Fibroblast of skin of left biceps (primary cell): Measurements from ENCODE around the gene GIMAP4.
"Not testable (repeated sequence)": the region's sequence is repeated elsewhere in the genome, so short reads cannot be mapped to it uniquely, and the experiment has no call there.

Experiments
- DNase-seq, 2 experiments: peaks; one replicate each; pipeline ENCODE4 v3.0.0-alpha.2; 2013; ENCODE audit warnings: low read depth in 2 of 2

Gene GIMAP4

DNA sequence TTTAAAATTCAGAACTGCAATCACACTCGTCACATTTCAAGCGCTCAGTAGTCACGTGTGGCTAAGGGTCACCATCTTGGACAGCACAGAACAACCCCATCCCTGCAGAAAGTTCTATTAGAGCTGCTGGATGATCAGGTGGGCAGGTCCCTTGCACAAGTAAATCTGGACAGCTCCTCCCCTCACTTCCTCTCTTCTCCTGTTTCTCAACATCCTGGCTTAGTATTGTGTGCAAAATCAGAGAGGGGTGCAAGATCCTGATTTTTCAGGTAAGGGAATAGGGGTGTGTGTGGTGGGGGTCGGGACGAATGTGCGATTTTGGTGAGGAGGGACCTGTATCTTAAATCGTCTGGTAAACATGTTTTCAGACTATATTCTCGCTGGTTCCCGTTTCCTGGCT, at the start of gene GIMAP4:
Gene GIMAP4 (plus strand): TSS at position 222 of the 400 bp plus-strand sequence. CDS start 2,512 bp downstream, outside the sequence.
- DNase-seq: no peak

DNA sequence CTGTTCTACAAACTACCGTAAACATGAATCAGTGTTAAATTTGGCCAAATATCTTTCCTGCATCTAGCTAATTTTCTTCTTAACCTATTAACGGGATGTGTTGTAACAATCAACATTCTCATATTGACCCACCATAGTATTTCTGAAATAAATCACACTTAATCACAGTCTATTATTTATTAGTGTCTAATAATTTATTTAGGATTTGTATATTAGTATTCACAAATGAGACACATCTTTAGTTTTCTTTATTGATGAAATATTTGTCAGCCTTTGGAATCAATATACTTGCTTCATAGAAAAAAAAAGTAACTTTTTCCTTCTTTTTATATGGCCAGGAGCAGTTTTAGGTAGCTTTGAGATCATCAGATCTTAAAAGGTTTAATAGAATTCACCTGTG, 47.9 kb upstream of the GIMAP4 start:
- no peak for DNase-seq

DNA sequence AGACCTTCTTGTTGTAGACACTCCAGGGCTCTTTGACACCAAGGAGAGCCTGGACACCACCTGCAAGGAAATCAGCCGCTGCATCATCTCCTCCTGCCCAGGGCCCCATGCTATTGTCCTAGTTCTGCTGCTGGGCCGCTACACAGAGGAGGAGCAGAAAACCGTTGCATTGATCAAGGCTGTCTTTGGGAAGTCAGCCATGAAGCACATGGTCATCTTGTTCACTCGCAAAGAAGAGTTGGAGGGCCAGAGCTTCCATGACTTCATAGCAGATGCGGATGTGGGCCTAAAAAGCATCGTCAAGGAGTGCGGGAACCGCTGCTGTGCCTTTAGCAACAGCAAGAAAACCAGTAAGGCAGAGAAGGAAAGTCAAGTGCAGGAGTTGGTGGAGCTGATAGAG, 47.0 kb upstream of the GIMAP4 start:
- no peak for DNase-seq

DNA sequence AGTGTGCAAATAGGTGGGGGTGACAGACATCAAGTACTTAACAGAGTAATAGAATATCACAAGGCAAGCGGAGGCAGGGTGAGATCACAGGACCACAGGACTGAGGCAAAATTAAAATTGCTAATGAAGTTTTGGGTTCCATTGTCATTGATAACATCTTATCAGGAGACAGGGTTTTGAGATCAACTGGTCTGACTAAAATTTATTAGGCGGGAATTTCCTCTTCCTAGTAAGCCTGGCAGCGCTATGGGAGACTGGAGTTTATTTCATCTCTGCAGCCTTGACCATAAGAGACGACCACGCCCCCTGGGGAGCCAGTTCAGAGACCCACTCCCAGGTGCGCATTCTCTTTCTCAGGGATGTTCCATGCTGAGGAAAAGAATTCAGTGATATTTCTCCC, 44.3 kb upstream of the GIMAP4 start:
- DNase-seq: not testable (repeated sequence)

DNA sequence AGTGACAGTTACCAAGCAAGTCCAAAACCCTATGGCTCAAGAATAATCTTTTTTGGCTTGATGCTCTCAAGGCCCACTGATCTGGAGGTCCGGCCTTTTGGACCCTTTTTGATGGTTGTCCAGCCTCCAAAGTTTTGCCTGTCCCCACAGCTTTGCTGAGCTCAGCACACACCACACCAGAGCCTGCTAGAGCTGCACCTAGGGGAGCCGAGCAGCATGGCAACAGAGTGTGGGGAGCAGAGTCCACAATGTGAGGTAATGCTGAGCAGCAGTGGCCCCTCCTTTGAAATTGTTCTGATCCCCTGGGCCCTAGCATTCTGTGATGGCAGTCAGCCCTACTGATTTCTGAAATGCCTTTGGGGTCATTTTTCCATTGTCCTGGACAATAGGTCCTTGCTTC, 43.2 kb upstream of the GIMAP4 start:
- DNase-seq: no peak

DNA sequence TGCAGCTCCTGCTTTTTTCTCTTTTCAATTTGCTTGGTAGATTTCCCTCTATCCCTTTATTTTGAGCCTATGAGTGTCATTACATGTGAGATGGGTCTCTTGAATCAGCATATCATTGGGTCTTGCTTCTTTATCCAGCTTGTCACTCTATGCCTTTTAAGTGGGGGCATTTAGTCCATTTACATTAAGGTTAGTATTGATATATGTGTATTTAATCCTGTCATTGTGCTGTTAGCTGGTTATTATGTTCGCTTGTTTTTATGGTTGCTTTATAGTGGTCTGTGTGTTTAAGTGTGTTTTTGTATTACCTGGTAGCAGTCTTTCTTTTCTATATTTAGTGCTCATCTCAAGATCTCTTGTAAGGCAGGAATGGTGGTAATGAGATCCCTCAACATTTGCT, 35.5 kb upstream of the GIMAP4 start:
- no peak for DNase-seq

DNA sequence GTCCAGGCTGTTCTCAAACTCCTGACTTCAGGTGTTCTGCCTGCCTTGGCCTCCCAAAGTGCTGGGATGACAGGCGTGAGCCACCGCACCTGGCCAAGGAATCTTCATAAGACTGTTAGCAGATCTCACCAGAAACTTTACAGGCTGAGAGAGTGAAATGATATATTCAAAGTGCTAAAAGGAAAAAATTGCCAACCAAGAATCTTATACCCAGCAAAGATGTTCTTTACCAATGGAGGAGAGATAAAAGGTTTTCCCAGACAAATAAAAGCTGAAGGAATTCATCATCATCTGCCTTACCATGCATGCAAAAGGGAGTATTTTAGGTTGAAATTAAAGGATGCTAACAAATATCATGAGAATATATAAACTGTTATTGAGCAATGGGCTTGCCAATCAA, 28.9 kb upstream of the GIMAP4 start:
- no peak for DNase-seq

DNA sequence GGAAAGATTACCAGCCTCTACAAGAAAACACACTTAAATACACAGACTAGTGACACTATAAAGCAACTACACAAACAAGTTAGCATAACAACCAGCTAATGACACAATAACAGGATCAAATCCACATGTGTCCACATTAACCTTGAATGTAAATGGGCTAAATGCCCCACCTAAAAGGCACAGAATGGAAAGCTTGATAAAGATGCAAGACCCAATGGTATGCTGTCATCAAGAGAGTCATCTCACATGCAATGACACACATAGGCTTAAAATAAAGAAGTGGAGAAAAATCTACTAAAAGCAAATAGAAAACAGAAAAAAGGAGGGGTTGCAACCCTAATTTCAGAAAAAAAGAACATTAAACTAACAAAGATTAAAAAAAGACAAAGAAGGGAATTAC, 14.0 kb upstream of the GIMAP4 start:
- DNase-seq: no peak

DNA sequence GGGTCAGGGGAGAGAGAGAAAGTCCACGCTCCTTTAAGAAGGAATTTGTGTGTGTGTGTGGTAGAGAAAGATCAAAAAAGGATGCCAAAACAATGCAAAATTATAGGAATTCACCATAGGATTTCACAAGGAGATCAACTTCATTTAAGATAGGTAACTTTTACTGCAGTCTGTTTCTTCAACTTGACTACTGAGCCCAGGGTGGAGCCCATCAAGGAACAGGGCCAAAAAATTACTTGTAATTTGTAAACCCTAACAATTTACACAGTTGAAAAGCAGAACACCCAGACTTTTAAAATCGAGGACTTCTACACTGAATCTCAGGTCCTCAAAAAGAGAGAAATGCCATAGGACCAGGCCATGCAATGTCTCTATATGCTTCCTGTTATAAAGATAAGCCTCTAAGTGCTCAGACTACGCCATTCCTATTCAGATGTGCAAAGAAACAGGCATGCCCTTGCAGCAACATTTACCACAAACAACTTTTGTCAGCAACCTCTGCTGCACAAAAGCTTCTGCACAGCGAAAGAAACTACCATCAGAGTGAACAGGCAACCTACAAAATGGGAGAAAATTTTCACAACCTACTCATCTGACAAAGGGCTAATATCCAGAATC, 10.6 kb upstream of the GIMAP4 start:
- no peak for DNase-seq

DNA sequence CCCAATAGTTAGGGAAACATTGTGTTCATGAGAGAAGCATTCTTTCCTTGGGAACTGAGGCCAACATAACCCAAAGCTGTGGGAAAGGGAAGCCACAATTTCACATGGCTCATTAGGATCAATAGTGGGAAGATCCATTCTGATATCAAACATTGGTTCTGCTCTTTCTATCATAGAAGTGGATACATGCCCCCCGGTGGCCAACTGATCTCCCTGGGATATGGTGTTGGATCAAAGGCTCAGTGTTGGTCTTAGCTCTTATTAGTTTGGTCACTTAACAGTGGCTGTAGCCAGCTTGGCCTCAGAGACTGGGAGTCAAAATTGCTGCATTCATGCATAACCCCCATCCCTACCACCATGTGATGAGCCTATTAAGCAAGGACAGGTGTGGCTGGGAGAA, 6.7 kb upstream of the GIMAP4 start:
- DNase-seq: no peak

DNA sequence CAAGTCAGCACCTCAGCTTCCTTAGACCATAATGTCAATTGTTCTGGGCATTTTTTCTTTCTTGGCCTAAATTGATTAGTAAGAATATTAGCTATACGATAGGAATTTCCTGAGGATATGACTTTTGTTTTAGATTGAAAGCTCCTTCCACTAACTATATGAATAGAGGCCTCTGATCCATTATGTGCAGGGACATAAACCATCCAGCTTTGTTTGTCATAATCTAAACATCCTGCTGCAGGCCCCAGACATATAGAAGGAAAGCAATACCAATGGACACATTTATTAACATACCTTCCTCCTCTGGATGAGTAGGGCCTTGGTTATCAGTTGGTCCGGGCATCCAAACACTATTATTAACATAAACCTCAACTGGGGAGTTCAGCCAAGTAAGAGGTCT, 4.3 kb upstream of the GIMAP4 start:
- no peak for DNase-seq

DNA sequence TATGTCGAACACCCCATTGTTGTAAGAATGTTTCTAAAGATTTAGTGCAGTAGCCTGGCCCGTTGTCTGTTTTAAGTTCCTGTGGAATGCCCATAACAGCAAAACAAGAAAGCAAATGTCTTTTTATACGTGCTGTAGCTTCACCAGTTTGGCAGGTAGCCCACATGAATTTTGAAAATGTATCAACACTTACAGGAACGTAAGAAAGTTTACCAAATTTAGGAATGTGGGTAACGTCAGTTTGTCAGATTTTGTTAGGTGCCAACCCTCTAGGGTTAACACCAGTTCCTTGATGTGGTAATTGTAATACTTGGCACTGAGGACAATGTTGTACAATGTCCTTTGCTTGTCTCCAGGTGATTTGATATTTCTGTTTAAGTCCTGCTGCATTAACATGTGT, 3.2 kb upstream of the GIMAP4 start:
- DNase-seq: no peak

DNA sequence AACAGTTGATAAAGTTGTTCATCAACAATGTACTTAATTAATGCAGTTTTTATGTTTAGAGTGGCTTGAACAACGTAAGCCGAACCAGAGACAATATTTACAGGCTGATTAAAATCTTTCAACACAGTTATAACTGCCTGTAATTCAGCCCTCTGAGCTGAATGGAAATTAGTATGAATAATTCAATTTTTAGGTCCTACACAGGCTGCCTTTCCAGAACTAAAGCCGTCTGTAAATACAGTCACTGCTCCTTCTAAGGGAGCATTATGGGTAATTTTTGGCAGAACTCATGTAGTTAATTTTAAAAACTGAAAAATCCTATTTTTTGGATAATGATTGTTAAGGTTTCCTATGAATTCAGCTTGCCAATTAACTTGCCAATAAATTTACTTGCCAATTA, 2.6 kb upstream of the GIMAP4 start:
- DNase-seq: no peak

DNA sequence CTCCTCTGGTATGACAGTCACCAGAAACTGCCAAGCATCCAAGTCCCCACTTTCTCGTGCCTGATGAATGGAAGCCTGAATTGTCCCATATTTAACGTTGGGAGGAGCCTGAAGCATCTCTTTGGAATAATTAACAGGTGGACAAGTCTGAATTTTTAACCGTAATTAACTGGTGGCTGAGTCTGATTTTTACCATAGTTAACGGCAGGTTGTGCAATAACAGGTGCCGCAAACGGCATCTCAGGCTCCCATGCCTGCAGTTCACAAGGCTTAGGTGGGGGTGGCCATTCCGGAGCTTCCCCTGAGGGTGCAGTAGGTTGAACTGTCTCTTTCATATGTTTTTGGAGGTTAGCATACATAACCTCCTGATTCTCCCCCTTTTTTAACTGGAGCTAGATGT, 2.0 kb upstream of the GIMAP4 start:
- DNase-seq: no peak

DNA sequence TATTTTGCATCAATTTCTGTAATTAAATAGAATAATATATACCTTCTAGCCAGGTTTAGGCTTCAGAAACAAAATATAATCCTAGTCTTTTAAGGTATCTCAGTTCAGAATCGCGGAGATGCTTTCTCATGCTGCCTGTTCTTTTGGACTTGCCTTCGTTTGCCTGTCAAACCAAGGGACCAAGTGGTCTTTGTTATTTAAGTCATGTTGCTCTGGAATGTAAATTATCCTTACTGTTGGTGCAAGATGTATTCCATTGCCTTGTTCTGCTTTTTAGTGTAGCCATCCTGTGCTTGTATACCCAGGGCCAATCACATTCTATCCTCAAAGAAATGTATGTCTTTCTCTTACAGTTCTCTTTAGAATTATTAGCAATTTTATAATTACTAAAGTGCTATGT, 1.1 kb upstream of the GIMAP4 start:
- DNase-seq: no peak

DNA sequence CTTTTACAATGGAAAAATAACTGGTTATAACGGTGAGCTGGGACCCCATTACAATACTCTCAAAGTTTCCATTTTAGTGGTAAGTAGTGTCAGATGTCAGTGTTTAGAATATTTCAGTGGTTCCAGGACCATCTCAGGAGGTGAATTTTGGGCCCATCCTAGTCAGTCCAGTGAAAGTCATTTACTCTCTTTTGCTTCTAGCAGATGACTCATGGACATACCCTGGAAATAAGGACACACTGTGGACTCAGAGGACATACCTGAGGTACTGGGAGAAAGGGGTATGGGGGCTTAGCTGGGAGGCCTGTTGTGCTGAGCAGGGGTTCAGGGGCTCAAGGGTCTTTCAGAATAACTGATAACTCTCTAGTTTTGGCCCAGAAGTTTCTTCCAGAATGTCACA, 618 bp upstream of the GIMAP4 start:
- no peak for DNase-seq

DNA sequence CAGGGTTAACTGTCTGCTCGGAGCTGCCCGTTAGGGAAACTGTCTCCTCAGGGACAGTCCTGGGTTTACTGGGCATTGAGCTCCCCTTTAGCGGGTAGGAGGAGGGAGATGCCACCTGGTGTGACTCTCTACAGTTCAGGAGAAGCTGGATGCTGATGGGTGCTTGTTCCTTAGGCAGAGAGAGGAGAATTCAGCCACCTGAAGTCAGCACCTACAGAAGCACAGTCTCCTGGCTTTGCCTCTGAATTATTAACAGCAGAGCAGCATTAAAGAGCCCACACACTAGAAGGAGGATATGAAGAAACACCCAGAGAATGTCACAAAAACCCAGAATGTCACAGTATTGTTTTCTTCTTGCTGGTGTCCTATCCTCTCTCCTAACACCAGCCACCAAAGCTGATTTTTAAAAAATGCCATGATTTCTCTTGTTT, 696 bp downstream of the GIMAP4 start:
- DNase-seq: no peak

DNA sequence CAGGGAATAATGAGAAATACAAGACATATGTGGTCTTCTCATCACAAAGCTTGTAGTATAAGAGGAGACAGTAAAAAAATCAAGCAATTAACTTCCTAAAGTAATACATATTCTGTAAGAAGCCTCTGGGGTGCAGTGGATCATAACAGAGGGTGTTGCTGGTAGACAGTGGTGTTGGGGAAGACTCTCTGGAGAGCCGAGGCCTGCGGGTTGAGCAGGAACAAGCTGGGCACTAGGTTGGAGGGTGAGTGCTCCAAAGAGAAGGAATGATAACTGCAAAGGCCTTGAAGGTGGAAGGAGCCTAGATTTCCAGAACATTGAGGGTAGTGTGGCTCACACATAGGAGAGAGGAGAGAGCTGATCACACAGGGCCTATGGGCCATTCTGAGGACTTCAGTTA, 1.5 kb downstream of the GIMAP4 start:
- no peak for DNase-seq

DNA sequence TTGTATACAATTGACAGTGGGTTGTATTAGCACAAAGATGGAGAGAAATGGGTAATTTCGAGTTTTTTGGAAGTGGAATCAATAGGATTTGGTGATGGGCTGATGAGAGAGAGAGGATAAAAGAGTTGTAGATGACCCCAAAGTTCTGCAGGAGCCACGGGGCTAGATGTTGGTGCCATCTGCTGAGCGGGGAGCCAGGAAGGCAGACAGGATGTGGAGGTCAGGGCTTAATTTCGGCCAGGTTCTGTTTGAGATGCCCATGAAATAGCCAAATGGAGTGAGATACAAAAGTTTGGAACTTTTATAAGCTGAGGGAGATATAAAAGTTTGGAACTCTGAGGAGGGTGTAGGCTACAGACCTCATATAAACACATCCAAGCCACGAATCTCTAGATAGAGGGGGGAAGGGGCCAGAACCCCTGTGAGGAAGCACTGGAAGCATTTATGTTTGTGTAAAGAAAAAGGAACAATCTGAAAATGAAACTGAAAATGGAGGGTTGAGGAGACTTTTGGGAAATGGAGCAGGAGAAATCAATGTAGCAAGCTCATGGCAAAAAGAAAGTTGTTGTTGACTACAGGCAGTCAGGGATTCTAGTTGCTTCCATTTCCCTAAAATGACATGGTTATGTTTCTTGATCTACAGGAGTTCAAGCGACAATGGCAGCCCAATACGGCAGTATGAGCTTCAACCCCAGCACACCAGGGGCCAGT, 2.2 kb downstream of the GIMAP4 start:
- no peak for DNase-seq

DNA sequence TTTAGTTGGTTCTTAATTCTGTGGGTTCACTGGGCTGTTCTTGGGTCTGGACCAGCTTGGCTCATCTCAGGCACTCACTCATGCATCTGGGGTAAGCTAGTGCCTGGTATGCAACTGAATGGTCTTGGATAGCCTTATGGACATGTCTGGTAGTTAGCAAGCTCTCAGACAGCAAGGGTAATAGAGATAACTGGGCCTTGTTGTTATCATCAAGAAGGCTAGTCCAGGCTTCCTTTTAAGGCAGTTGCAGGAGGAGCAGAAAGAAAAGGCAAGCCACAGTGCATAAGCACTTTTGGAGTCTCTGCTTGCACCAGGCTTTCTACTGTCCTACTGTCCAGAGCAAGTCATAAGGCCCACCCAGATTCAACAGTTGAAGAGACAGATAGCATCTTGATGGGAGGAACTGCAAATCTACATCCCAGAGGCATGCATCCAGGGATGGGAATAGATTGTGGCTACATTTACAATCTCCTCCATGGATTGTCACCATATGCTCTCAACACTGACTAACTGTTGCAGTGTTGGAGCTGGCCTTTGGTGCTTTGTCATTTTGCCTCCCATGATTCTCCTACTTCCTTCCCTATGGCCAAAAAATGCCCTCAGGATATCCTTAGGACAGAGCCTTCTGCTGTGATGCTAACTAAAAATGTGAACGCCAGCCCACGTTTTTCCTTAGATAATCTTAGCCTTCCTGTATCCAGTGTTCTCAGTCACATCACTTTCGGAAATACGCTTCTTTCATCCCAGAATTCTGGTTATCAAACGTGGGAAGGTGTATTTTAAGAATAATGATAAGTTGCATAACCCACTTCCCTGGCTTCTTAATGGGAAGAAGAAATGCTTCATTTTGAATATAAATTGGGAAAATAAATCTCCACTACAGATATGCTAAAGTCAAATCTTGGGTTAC, 3.6 kb downstream of the GIMAP4 start:
- no peak for DNase-seq

DNA sequence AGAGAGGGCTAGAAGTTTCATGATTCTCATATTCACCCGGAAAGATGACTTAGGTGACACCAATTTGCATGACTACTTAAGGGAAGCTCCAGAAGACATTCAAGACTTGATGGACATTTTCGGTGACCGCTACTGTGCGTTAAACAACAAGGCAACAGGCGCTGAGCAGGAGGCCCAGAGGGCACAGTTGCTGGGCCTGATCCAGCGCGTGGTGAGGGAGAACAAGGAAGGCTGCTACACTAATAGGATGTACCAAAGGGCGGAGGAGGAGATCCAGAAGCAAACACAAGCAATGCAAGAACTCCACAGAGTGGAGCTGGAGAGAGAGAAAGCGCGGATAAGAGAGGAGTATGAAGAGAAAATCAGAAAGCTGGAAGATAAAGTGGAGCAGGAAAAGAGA, 5.3 kb downstream of the GIMAP4 start:
- no peak for DNase-seq

DNA sequence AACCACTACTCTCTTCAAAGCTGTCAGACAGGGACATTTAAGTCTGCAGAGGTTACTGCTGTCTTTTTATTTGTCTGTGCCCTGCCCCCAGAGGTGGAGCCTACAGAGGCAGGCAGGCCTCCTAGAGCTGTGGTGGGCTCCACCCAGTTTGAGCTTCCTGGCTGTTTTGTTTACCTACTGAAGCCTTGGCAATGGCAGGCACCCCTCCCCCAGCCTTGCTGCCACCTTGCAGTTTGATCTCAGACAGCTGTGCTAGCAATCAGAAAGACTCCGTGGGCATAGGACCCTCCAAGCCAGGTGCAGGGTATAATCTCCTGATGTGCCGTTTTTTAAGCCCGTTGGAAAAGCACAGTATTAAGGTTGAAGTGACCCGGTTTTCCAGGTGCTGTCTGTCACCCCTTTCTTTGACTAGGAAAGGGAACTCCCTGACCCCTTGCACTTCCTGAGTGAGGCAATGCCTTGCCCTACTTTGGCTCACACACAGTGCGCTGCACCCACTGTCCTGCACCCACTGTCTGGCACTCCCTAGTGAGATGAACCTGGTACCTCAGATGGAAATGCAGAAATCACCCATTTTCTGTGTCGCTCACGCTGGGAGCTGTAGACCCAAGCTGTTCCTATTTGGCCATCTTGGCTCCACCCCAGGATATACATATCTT, 12.9 kb downstream of the GIMAP4 start:
- DNase-seq: not testable (repeated sequence)
